Activated CD4-positive, CD25-positive, alpha-beta regulatory T cell treated with anti-CD3 and anti-CD28 coated beads, Interleukin-2, amount 50 U/mL, for 72 hours (primary cell): ENCODE data around the gene CDK5RAP3.
A peak's percentile ranks its signal among the peaks of the same experiment; 100 is the strongest.

Source experiments
- DNase-seq: peaks from one replicate; pipeline ENCODE4 v3.0.0; 2021

Gene CDK5RAP3

DNA sequence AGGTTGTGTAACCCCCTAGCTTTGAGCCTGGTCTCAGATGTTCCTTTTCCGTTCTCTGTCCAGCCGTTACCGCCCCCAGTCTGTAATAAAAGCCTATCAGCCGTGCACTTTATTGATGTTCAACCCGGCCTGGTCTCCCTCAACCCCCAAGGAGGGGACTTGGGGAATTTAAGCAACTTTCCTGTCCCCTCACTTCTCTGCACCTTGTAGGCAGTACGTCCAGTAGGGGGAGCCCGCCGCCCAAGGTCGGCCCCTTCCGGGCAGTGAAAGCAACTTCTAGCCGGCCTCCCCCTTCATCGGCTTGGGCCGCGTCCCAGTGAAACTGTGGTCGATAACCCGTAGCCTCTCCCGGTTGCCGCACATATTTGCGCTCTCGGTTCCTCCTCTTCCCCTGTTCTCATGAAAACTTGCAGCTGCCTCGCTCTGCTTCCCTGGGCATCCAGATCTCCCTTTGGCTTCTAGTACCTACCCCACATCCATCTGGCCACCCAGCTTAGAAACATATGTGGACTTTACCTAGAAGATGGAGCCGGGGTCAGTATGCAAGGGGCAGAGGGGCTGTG is 21.6 kb upstream of the CDK5RAP3 start:
- peak; percentile 86 for DNase-seq

DNA sequence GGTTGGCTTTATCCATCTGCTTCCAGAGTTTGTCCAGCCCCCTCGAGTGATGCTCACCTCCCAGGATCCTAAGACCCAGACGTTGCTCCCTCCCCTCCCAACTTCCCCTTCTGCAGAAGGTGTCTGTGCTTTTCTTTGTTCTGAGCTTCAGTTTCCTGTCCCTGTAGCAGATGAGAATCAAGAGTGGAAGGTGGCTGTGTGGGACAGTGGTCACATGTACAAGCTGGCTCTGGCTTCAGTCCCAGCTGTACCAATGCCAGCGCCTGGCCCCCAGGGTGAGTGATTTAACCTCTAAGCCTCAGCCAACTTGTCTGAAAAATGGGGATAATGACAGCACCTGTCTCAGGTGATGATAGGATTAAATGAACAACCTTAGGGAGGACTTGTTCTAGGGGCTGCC is 21.0 kb upstream of the CDK5RAP3 start:
- DNase-seq = no peak

DNA sequence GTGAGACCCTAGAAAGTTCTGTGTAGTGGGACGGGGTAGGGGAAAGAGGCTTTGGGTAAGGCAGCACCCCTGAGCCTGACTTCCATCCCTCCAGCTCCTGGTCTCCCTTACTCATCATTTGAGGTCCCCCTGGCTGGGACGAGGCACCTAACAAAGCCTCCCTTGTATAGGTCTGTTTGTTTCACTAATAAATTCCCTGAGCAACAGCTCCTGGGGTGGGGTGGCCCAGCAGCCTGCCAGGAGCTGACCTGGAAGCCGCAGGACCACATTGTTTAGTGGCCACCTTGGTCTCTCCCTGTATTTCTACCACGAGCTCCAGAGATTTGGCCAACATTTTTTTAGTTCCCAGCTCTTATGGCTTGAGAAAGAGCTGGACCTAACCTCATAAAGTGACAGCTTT is 20.5 kb upstream of the CDK5RAP3 start:
- no peak for DNase-seq

DNA sequence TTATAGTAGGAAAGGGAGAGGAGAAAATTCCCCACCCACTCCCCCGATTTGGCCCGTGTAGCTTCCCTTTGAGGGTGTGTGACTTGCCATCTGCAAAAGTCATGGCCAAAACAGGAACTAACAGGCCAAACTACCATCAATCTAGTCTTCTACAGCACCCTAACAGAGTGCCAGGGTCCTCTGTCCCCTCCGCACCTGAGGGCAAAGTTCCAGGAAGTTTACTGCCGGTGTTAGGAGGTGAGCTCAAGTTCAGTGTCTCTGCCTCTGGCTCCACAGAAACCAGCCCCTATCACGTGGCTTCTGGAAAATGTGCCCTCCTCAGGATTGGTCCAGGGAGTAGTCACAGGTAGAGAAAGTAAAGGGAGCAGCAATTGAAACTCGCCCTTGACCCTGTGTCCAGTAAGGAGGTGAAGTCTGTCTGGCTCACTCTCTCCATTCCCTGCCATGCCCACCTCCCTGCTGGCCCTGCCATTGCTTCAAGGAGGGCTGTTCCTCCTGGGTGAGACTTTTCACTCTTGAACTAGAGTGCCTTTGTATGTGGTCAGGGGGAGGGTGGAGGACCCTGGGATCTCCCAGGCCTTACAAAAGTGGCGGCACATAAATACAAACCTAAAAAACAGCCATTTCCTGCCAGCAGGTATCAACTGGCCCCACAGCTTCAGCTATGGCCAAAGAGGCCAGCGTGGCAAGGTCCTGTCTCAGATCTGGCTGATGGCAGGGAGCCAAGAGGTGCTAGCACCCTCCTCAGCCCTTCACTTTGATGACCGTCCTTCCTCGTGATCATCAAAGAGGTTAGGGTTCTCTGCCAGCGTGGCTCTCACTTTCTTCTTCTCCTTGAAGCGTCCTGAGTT is 18.5 kb upstream of the CDK5RAP3 start:
- DNase-seq = no peak

DNA sequence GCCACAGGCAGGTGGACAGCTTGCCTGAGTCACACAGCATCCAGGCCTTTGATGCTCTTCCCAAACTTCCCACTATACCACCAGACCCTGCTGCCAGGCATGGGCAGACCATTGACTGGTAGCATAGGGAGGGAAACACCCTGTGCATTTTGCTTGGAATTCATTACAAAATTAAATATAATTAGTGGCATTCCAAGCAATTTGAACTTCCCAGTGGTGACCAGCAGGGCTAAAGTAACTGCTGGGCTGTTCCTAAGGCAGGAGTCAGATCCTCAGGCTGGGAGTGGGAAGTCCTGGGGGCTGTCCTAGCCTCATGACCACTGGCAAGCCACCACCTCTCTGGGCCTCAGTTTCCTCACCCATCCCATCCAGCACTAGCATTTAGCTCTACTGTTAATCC is 17.0 kb upstream of the CDK5RAP3 start:
- DNase-seq = no peak

GRCh38 chr17:47955497-47956461 is 15.1 kb upstream of the CDK5RAP3 start:
- DNase-seq = no peak

GRCh38 chr17:47956791-47957590 is 13.9 kb upstream of the CDK5RAP3 start:
- no peak for DNase-seq

- DNase-seq = no peak
Observed at GRCh38 chr17:47957591-47958490, 13.1 kb upstream of the CDK5RAP3 start, which contains the start of gene PRR15L. TSS of gene PRR15L (minus strand) at chr17:47957883. CDS start at chr17:47953234, 4,649 bp downstream.

DNA sequence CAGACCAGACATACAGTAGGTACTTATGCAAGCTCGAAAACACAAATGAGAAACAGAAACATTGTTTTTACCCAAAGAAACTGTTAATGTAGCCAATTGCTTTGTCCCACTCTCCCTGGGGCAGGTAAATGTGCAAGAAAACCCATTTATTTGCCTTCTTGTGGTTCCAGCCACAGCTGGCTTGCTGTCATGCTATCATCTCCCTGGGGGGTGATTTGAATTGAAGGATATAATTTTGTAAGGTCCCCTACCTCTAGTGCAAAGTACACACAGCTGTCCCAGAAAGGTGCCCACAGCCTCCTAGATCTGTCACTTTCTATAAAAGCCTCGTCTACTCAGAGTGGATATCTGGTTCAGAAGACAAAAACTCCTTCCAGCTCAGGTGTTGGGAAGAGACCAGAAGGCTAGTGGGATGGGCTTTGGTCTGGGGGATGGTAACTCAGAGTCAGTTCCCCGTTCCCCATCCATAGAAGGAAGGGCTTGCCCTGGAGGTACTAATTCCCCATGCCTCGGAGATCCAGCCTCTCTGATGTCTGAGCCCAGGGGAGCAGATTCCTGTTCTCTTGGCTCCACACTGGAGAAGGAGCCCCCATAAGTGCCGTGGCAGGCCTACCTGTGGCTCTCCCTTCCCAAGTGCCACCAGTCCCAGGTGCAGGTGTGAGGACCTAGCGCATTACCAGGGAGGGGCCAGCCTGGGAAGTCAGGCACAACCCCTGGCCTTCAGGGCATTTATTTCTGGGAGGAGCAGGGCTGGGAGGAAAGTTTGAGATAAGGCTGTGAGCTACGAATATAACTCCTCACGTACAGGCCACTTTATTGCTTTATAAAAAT is 10.9 kb upstream of the CDK5RAP3 start:
- no peak for DNase-seq

DNA sequence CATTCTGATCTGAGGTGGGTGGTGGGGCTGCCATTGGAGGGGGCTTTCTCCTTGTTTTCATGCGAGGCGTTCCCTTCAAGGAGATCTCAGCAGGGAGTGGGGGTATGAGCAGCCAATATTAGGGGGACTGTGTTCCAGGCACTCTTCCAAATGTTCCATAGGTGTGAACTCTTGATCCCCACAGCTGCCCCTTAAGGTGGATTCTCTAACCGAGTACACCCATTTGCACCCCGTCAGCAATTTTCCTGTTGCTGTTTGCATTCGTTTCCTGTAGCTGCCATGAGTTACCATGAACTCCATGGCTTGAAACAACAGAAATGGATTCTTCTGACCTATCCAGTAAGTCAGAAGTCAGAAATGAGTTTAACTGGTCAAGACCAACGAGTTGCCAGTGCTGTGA is 9.5 kb upstream of the CDK5RAP3 start:
- no peak for DNase-seq

DNA sequence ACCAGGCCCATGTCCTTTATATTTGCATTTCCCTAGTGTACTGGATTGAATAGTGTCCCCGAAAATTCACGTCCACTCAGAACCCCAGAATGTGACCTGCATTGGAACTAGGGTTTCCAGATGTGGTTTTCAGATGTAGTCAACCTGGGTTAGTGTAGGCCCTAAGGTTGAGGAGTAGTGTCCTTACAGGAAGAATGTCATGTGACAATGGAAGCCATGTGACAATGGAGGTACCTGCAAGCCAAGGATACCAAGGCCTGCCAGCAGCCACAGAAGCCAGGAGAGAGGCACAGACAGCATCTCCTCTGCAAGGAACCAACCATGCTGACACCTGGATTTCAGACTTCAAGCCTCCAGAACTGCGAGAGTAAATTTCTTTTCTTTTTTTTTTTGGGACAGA is 8.0 kb upstream of the CDK5RAP3 start:
- DNase-seq = no peak

DNA sequence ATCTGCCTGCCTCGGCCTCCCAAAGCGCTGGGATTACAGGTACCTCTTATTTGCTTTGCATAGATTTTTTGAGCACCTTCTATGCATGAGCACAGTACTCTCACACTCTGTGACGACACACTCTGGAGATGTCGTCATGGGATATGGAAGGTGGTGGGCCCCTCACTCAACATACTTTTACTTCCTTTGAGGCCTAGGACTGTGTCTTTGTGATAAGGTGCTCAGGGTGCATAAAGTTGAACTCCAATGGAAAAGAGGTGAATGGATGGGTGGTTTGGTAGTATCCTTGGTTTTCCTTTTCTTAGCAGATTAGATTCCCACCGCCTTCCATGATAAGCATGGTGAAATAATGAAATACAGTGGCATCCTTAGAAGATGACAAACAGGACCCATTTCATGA is 6.1 kb upstream of the CDK5RAP3 start:
- no peak for DNase-seq

- DNase-seq = no peak
Observed at GRCh38 chr17:47966079-47966519, 4.8 kb upstream of the CDK5RAP3 start.

DNA sequence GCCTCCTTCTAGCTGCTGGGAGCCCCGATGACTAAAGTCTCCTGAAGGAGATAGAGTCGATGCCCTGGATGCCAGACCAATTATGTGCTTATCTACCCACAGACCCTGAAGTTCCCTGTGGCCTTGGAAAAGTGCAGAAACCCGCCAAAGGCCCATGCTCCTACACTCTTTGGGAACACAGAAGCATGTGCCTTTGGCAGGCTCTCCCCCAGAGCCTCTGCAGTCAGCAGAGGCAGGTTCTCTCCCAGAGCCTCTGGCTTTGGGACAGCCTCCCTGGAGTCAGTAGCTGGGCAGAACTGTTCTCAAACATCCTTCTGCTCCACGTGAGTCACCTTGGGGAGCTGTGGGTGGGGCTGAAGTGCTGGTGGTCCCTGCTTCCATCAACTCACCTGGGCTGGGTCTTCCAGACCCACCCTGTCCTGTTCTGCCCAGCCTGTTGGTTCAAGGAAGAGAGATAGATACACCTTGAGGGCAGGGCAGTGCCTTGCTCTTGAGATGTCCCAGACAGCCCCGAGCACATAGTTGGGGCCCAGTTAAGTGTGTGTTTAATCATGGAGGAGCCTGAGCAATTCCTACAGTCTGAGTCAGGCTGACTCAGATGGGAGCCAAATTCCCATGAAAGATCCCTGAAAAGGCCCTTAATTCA is 3.2 kb upstream of the CDK5RAP3 start:
- no peak for DNase-seq

DNA sequence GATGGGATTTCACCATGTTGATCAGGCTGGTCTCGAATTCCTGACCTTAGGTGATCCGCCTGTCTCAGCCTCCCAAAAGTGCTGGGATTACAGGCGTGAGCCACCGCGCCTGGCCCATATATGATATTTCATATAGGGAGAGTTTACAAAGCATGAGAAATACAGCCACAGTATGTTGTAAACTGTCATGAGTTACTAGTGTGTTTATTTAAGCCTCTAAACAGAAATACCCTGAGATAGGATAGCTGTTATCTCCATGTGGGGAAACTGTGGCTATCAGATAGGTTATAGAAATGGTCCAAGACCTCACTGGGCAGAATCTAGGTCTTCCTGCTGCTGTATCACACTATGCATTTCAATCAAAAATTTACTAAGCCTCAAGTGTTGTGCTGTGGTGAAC is 2.1 kb upstream of the CDK5RAP3 start:
- DNase-seq = no peak

- no peak for DNase-seq
Observed at GRCh38 chr17:47969930-47970724, 786 bp upstream of the CDK5RAP3 start.

- DNase-seq = no peak
Observed at GRCh38 chr17:47973541-47973940, 2.6 kb downstream of the CDK5RAP3 start.

GRCh38 chr17:47975189-47975822 is 4.4 kb downstream of the CDK5RAP3 start:
- DNase-seq = no peak

- DNase-seq = no peak
Observed at GRCh38 chr17:47975823-47976205, 4.9 kb downstream of the CDK5RAP3 start.
